ENCODE measurements around the gene LCOR. TPM values are rescaled to one million over a fixed set of nuclear protein-coding genes. Genes with fewer than 3 reads are reported as not detected.

The LCOR gene
- total RNA-seq, 4 donors from 2014 or later = 47.2 to 86.4 (median 60.0) TPM

DNA sequence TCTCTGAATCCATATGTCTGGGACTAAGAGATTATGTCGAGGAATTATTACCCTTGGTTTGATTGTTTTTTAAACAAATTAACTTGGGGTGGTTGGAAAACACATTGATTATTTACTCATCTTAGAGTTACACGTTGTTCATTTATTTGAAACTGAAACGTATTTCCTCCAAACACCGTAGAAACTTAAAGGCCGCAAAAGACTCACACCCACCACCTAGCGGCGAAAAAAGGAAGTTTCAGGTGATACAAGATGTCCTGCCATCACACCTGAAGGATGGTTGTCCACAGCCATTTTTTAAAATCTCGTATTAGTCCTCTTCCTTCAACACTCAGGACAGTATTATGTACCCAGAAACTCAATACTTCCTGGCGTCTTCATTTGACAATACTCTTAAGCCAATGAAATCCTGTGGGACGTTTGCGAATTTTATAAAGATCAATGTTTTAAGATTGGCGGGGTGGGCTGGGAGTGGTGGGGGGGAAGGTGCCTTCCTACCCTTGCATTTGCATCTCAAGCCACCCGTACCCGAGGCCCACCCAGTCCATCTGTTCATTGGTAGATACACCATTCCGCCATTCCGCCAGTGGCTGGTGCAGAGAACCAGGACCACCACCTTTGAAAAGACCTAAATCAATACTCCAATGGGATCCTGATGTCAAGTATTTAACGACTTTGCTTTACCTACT is 1.4 kb upstream of the LCOR start:
- Histone ChIP-seq H3K27ac (peak overlapping the region; percentile 94 to 98 (median 97)), H3K27me3 (no peaks in the 10 kb centered on the region), H3K4me3 (no peak overlapping the region), H3K36me3 (no peaks in the 10 kb centered on the region), H3K9me3 (no peaks in the 10 kb centered on the region), H3K4me1 (peaks cover 14 to 34% (median 30%) of the 10 kb centered on the region in 4 donors)
- in situ Hi-C loops (cut with MboI; ENCODE audit: low pct_ligation_motif_present in 1 of 4, low pct_unique_long_range_greater_than_20kb in 1 of 4, low sequenced_read_pairs in 3 of 4) = loop anchor here in 1 of 4 donors (25.0 kb wide), 1 partner anchor 193 kb away; no protein-coding TSS in a partner anchor
- no peak for TF ChIP-seq POLR2A (IDR thresholded peaks at IDR 0.05)
- TF ChIP-seq POLR2AphosphoS5 (IDR thresholded peaks at IDR 0.05) = no peak
- TF ChIP-seq EP300 (IDR thresholded peaks at IDR 0.05; ENCODE audit: low read depth) = no peak
- TF ChIP-seq, protein P1, sequence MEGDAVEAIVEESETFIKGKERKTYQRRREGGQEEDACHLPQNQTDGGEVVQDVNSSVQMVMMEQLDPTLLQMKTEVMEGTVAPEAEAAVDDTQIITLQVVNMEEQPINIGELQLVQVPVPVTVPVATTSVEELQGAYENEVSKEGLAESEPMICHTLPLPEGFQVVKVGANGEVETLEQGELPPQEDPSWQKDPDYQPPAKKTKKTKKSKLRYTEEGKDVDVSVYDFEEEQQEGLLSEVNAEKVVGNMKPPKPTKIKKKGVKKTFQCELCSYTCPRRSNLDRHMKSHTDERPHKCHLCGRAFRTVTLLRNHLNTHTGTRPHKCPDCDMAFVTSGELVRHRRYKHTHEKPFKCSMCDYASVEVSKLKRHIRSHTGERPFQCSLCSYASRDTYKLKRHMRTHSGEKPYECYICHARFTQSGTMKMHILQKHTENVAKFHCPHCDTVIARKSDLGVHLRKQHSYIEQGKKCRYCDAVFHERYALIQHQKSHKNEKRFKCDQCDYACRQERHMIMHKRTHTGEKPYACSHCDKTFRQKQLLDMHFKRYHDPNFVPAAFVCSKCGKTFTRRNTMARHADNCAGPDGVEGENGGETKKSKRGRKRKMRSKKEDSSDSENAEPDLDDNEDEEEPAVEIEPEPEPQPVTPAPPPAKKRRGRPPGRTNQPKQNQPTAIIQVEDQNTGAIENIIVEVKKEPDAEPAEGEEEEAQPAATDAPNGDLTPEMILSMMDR (IDR thresholded peaks at IDR 0.05) = peak; percentile 87 to 95 (median 94)
- WGBS, 2 donors (ENCODE audit: low coverage in 1 of 2) = 24 to 36% methylated on average over 12 to 17 of the region's 17 CpGs
- peak; percentile 89 for DNase-seq
- intact Hi-C loops (cut with DNase I; ENCODE audit: low total_unique reads) = loop anchor here (10.0 kb wide), 1 partner anchor 456 kb away; no protein-coding TSS in a partner anchor

DNA sequence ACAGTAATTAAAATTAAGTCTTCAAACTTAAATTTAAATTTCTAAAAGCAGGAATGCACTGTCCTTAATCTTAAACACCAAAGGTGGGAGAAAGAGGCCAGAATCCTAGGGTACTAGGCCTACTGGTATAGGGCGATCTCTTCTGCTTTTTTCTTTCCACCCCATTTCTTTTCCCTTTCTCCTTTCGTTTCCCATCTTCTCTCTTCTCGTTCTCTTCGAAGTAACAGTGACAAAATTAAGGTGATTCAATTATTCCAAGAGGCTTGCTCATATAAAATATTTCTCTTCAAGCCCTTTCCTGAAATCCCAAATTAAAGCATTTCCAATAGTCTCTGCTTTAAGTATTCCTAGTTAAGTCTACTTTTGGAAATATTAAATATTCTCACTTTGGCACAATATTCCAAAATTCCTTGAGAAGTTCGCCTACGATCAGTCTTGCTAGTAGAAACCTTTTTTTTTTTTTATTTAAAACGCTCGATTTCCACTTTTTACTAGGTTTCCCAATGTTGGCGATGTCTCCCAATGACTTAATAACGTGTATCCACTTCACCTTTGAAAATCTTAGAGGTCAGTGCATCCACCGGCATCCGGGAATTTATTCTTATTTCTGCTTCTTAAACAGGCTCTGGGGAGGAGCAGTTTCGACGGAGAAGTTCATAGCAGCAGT is 765 bp upstream of the LCOR start:
- no peaks in the 10 kb centered on the region for H3K36me3 ChIP-seq
- peak overlapping the region; percentile 94 to 98 (median 97) for H3K27ac ChIP-seq
- peaks cover 21 to 41% (median 37%) of the 10 kb centered on the region in 4 donors for H3K4me1 ChIP-seq
- no peaks in the 10 kb centered on the region for H3K27me3 ChIP-seq
- in situ Hi-C loops (cut with MboI; ENCODE audit: low pct_ligation_motif_present in 1 of 4, low pct_unique_long_range_greater_than_20kb in 1 of 4, low sequenced_read_pairs in 3 of 4) (loop anchor here in 1 of 4 donors (25.0 kb wide), 1 partner anchor 194 kb away; no protein-coding TSS in a partner anchor), intact Hi-C loops (cut with DNase I; ENCODE audit: low total_unique reads) (loop anchor here (10.0 kb wide), 1 partner anchor 457 kb away; no protein-coding TSS in a partner anchor)
- no peaks in the 10 kb centered on the region for H3K9me3 ChIP-seq
- DNase-seq = no peak
- TF ChIP-seq EP300 (IDR thresholded peaks at IDR 0.05; ENCODE audit: low read depth) = no peak
- TF ChIP-seq POLR2AphosphoS5 (IDR thresholded peaks at IDR 0.05) = peak; percentile 31 to 48 (median 35)
- TF ChIP-seq, protein P1 (IDR thresholded peaks at IDR 0.05) = peak in 2 of 5 experiments; percentile 8 to 24
- no peak for TF ChIP-seq POLR2A (IDR thresholded peaks at IDR 0.05)
- H3K4me3 ChIP-seq = peak overlapping the region; percentile 51 to 96 (median 81)
- WGBS, 2 donors (ENCODE audit: low coverage in 1 of 2) = 17 to 18% methylated on average over 14 of the region's 14 CpGs

DNA sequence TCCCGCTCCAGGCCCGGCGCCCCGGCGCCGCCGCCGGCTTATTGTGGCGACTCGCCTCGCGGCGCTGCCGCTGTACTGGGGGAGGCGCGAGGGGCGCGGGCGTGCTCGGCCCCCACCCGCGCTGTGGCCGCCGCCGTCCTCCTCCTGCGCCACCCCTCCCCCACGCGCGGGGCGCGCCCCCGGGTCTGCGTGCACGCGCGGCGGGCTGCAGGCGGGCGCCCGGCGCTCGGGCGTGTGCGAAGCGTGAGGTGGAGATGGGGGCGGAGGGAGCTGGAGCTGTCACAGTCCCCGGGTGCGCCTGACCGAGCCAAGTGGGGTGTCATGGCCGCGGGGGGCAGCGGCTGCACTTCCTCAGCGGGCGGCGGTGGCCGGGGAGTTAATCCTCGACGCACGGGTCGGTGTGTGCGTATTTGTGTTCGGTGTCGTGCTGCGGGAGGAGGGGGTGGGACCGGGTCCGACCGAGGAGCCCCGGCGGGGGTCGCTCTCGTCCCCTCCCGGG is 672 bp downstream of the LCOR start:
- in situ Hi-C loops (cut with MboI; ENCODE audit: low pct_ligation_motif_present in 1 of 4, low pct_unique_long_range_greater_than_20kb in 1 of 4, low sequenced_read_pairs in 3 of 4) = loop anchor here in 1 of 4 donors (25.0 kb wide), 1 partner anchor 195 kb away; no protein-coding TSS in a partner anchor
- H3K4me3 ChIP-seq = peak overlapping the region; percentile 73 to 99 (median 92)
- peaks cover 23 to 46% (median 39%) of the 10 kb centered on the region in 4 donors for H3K4me1 ChIP-seq
- intact Hi-C loops (cut with DNase I; ENCODE audit: low total_unique reads) = loop anchor here (10.0 kb wide), 1 partner anchor 458 kb away; no protein-coding TSS in a partner anchor
- 1% methylated on average over 27 of the region's 72 CpGs; no CpG with 5 or more reads in 1 of the 2 donors for WGBS, 2 donors (ENCODE audit: low coverage in 1 of 2)
- no peaks in the 10 kb centered on the region for H3K27me3 ChIP-seq
- peak overlapping the region; percentile 94 to 98 (median 97) for H3K27ac ChIP-seq
- H3K36me3 ChIP-seq = no peaks in the 10 kb centered on the region
- TF ChIP-seq, protein P1 (IDR thresholded peaks at IDR 0.05) = peak in 1 of 5 experiments; percentile 20
- TF ChIP-seq POLR2AphosphoS5 (IDR thresholded peaks at IDR 0.05) (peak; percentile 24 to 63 (median 55)), POLR2A (IDR thresholded peaks at IDR 0.05) (peak; percentile 62), EP300 (IDR thresholded peaks at IDR 0.05; ENCODE audit: low read depth) (no peak)
- DNase-seq = peak; percentile 90
- no peaks in the 10 kb centered on the region for H3K9me3 ChIP-seq
